Measurements from ENCODE around the gene PCIF1. TPM values are rescaled to one million over a fixed set of nuclear protein-coding genes. Genes with fewer than 3 reads are reported as not detected.

Gene PCIF1
- total and polyA plus RNA-seq, 9 of the 15 experiments (the other 6 are each of a cell fraction or from before 2014, with no cell fraction given), result 5.8 to 29.4 (median 11.3) TPM

GRCh38 chr20:45918779-45919537 is 15.5 kb upstream of the PCIF1 start:
- ATAC-seq (no peak), FAIRE-seq (no peak), DNase-seq (ENCODE audit: extremely low read depth in 1 of 4, low spot score in 3 of 4) (no peak)
- no peaks in the 10 kb centered on the region for H3K27me3 ChIP-seq (ENCODE audit: control insufficient read depth in 2 of 2, insufficient read depth in 2 of 2, low read length in 2 of 2)
- no peaks in the 10 kb centered on the region for H3K9me3 ChIP-seq (replicated peaks; ENCODE audit: control insufficient read depth, insufficient read depth, low read depth, low read length)
- BruUV-seq (replicated peaks), result no TSS peak
- H3K9me1 ChIP-seq (ENCODE audit: control insufficient read depth, insufficient read depth, low read length), result no peaks in the 10 kb centered on the region
- no peak overlapping the region for H3K27ac ChIP-seq (ENCODE audit: extremely low read depth, low read depth, low read length)
- intact Hi-C loops (cut with micrococcal nuclease), result no loop called here
- no peaks in the 10 kb centered on the region for H3K79me2 ChIP-seq (ENCODE audit: control insufficient read depth, insufficient read depth, low read length)
- H3K36me3 ChIP-seq (ENCODE audit: control insufficient read depth, insufficient read depth, low read length), result no peaks in the 10 kb centered on the region
- no peak overlapping the region for H3K4me3 ChIP-seq
- WGBS (ENCODE audit: insufficient coverage, low coverage, missing lambda C conversion rate), result 75% methylated on average over 12 of the region's 12 CpGs
- no peak overlapping the region for H2AFZ ChIP-seq (ENCODE audit: low read depth, low read length)
- peaks cover 10 to 16% of the 10 kb centered on the region in 2 experiments; a peak in 4 of 5 replicates for H3K4me1 ChIP-seq (replicated peaks in 1 of 2; ENCODE audit: control insufficient read depth in 2 of 2, insufficient read depth in 2 of 2, low read length in 2 of 2)
- H4K20me1 ChIP-seq (replicated peaks; ENCODE audit: control insufficient read depth, insufficient read depth, low read length), result 0 out of 2 replicates have a peak, but pooled peaks cover 3% of the 10 kb centered on the region
- in situ Hi-C loops (cut with MboI), result no loop called here
- H3K9ac ChIP-seq (ENCODE audit: insufficient read depth in 1 of 2, low read depth in 2 of 2, low read length in 2 of 2), result no peak overlapping the region
- no peak overlapping the region for H3K4me2 ChIP-seq (ENCODE audit: insufficient read depth, low read length)
- CTCF ChIA-PET (ENCODE audit: low intra/inter-chr PET ratio), result no interaction called here
- POLR2A ChIA-PET, result interaction anchor here (0.5 to 8.0 kb wide), 4 partner anchors 9 to 14 kb away, joined by 3 to 91 read pairs (median 6); partner anchors contain the start of gene PCIF1
- TF ChIP-seq CREB3 (tag; conservative IDR thresholded peaks at IDR 0.05; ENCODE audit: low read depth), result no peak
- TF ChIP-seq BCOR (IDR thresholded peaks at IDR 0.05), result peak; percentile 97
- TF ChIP-seq CHAMP1 (IDR thresholded peaks at IDR 0.05), result no peak
- no peak for TF ChIP-seq ARID3A (IDR thresholded peaks at IDR 0.05; ENCODE audit: borderline replicate concordance, low read depth, low read length)
- TF ChIP-seq SMARCA5 (IDR thresholded peaks at IDR 0.05), result peak; percentile 82
- no peak for TF ChIP-seq TEAD1 (CRISPR knock-in tag; IDR thresholded peaks at IDR 0.05)
- 0 out of 2 replicates have a peak, but pooled peaks have one; percentile 56 for TF ChIP-seq PTBP1 (IDR thresholded peaks at IDR 0.05; ENCODE audit: low read depth, low read length)
- no peak for TF ChIP-seq ZEB2 (IDR thresholded peaks at IDR 0.05)
- no peak for TF ChIP-seq FOXP4 (CRISPR knock-in tag; IDR thresholded peaks at IDR 0.05; ENCODE audit: borderline replicate concordance)

Measured in K562 (cell line).